ENCODE data around the gene GPX4.

Gene GPX4

DNA sequence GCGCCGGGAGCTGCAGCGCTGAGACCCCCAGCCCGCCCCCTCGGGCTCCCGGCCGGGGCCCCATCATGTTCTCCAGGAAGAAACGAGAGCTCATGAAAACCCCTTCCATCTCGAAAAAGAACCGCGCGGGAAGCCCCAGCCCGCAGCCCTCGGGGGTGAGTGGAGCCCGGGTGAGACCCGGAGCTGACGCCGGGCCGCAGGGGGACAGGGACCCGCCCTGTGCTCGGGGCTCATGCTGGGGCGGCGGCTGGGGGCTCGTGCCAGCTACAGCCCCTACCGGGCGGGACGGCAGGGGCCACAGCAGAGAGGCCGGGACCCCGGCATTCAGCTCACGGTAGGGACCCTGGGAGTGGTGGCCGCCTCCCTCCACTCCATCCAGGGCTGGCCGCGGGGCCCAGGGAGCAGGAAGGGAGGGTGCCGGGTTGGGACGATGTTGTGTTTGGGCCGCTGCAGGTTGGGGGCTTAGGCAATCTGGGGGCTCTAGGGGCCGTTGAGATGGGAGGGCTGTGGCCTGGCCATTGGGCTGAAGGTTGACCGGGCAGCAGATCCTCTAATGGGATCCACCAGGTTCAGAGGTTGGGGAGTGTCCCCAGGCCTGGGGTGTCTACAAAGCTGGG, 36.3 kb upstream of the GPX4 start:
- DNase-seq: no peak
- Histone ChIP-seq H3K36me3 (no peaks in the 10 kb centered on the region), H3K4me3 (ENCODE audit: low read depth, low read length) (no peak overlapping the region), H3K4me1 (no peaks in the 10 kb centered on the region; the same call in 1 of the 2 replicates), H3K9me3 (peaks cover 7% of the 10 kb centered on the region; the same call in 1 of the 2 replicates), H3K27me3 (peaks cover 65% of the 10 kb centered on the region)
- TF ChIP-seq CTCF (IDR thresholded peaks at IDR 0.05; ENCODE audit: low read depth, low read length): no peak

- H3K36me3 ChIP-seq: no peaks in the 10 kb centered on the region
- peaks cover 6% of the 10 kb centered on the region; the same call in 1 of the 2 replicates for H3K9me3 ChIP-seq
- H3K4me1 ChIP-seq: no peaks in the 10 kb centered on the region; the same call in 1 of the 2 replicates
- TF ChIP-seq CTCF (IDR thresholded peaks at IDR 0.05; ENCODE audit: low read depth, low read length): no peak
- H3K4me3 ChIP-seq (ENCODE audit: low read depth, low read length): no peak overlapping the region
- H3K27me3 ChIP-seq: peaks cover 69% of the 10 kb centered on the region
- no peak for DNase-seq
These were observed 35.5 kb upstream of the GPX4 start for GRCh38 chr19:1068009-1069001.

GRCh38 chr19:1069009-1069779, 34.6 kb upstream of the GPX4 start:
- H3K27me3 ChIP-seq: peaks cover 69% of the 10 kb centered on the region
- H3K4me3 ChIP-seq (ENCODE audit: low read depth, low read length): no peak overlapping the region
- H3K9me3 ChIP-seq: peaks cover 4% of the 10 kb centered on the region; the same call in 1 of the 2 replicates
- H3K4me1 ChIP-seq: peaks cover 3% of the 10 kb centered on the region; the same call in 1 of the 2 replicates
- no peak for TF ChIP-seq CTCF (IDR thresholded peaks at IDR 0.05; ENCODE audit: low read depth, low read length)
- DNase-seq: no peak
- no peaks in the 10 kb centered on the region for H3K36me3 ChIP-seq

GRCh38 chr19:1070576-1070930, 33.2 kb upstream of the GPX4 start:
- no peak for DNase-seq
- no peak overlapping the region for H3K4me3 ChIP-seq (ENCODE audit: low read depth, low read length)
- peaks cover 62% of the 10 kb centered on the region for H3K27me3 ChIP-seq
- peaks cover 4% of the 10 kb centered on the region; the same call in 1 of the 2 replicates for H3K4me1 ChIP-seq
- H3K36me3 ChIP-seq: no peaks in the 10 kb centered on the region
- no peak for TF ChIP-seq CTCF (IDR thresholded peaks at IDR 0.05; ENCODE audit: low read depth, low read length)
- peaks cover 4% of the 10 kb centered on the region; the same call in 1 of the 2 replicates for H3K9me3 ChIP-seq

GRCh38 chr19:1070931-1071791, 32.6 kb upstream of the GPX4 start:
- no peak overlapping the region for H3K4me3 ChIP-seq (ENCODE audit: low read depth, low read length)
- no peak for DNase-seq

More at GRCh38 chr19:1070931-1071791, 32.6 kb upstream of the GPX4 start:
- Histone ChIP-seq H3K36me3 (no peaks in the 10 kb centered on the region), H3K27me3 (peaks cover 59% of the 10 kb centered on the region), H3K9me3 (peaks cover 4% of the 10 kb centered on the region; the same call in 1 of the 2 replicates), H3K4me1 (peaks cover 4% of the 10 kb centered on the region; the same call in 1 of the 2 replicates)
- no peak for TF ChIP-seq CTCF (IDR thresholded peaks at IDR 0.05; ENCODE audit: low read depth, low read length)
